Measurements from ENCODE around the gene ZFAND5.

GRCh38 chr9:72337286-72337685, 27.7 kb downstream of the ZFAND5 start:
- TF ChIP-seq CTCF (conservative IDR thresholded peaks at IDR 0.05; ENCODE audit: low read depth, low read length) (no peak), EZH2phosphoT487 (IDR thresholded peaks at IDR 0.05; ENCODE audit: borderline replicate concordance, low read length) (no peak)

Measured in PC-3 (cell line).